Eye (tissue), 1 donor: Measurements from ENCODE around the gene ADAMTSL2.

Experiments
- DNase-seq: peaks from one replicate; pipeline ENCODE4 v3.0.0-alpha.2; 2015

ADAMTSL2 gene

DNA sequence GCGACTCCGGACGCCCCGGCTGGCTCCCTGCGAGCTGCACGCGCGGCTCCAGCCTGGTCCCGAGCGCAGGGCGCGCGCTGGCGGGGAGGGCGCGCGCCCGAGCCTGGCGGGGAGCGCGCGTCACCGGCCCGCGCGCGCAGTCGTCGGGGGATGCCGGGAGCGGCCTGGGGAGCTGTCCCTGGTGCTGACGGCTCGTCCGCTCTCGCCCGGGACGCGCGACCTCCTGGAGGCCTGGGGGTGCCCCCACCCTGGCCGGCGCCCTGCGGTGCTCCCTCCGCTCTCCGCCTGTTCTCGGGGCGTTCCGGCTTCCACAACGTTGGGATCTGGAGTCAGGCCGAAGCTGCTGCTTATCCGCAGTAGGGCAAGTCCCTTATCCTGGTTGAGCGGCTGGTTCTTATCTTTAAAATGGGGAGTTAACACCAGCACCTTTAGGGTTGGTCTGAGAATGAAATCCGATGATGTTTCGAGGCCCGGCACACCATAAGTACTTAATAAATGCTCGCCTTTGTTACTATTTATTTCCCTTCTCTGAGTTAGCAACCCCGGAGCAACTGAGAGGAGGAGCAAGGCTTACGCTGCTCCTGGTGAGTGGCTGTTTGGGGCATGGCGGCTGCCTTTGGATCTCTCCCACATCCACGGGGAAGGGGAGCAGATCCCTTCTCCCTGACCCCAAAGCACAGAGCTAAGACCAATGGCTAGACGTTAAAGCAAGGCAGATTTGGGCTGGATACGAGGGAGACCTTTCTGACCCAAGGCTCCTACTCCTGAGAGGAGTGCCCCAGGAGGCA, 75.0 kb downstream of the ADAMTSL2 start, which contains the start of gene FAM163B:
TSS of gene FAM163B (minus strand) at position 79 of the 788 bp plus-strand sequence. CDS start 29,166 bp downstream, outside the sequence.
- DNase-seq, result peak; percentile 85

DNA sequence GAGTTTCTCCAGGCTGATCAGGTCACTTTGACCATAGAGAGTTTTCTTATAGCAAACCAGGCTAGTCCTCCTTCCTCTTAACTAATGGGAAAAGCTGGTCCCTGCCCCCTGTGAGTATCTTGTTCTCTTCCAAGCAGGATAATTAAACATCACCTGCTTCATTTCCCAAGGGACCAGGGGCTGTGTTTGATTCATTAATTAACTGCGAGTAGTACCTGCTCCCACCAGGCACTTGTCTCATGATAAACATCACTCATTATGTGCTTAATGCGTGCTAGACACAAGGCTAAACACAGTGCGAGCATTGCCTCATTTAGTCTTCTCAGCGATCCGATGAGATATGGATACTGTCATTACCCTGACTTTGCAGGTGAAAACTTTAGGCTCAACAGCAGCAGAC, 76.3 kb downstream of the ADAMTSL2 start:
- no peak for DNase-seq

DNA sequence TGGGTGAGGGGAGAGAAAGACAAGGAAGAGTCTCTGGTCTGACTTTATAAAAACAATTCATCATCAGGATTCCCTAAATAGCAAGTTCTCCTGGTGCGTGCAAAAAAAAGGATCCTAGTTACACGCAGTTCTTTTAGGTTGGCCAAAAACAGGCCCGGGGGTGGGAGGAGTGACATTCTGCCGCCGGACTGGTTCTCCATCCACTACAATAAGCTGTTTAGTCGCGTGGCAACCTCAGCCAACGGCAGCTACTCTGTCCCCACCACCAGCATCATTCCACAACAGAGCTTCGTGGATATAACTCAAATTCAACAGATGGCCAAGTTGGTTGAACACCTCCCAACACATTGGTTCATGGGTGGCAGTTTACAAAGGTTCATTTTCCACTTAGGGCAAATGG, 77.5 kb downstream of the ADAMTSL2 start:
- DNase-seq, result no peak

DNA sequence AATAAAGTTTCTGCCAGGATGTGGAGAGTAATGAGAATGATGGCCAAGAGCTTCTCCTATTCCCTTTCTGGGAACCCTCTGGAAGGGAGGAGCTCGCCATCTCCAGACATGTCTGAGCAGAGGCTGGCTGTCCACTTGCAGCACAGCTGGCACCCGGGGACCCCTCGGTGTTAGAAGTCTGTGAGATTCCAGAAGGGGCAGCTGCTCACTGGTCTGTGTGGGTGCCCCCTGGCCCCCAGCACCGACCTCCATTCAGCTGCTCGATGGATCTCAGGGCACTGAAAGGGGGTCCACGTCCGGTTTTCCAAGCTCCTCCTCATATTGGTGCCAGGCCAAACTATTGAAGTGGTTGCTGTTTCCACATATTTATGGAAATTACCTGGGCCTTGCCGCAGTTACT, 78.3 kb downstream of the ADAMTSL2 start:
- DNase-seq, result no peak

DNA sequence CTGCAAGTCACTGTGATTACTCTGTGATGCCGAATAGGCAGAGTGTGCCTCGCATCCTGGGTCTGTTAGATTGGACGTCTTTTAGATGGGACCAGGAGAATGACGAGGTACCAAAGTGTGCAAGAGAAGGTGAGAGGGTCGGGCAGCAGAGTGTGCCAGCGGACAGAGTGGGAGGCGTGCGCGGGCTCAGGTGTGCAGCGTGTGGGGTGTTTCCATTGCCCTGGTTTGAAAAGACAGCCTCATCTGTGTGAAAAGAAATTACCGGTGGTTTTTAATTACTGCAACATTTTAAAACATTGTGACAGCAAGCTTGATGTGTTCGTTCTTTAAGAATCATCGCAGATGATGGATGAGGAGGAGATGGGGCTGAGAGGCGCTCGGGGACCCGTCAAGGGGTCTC, 78.9 kb downstream of the ADAMTSL2 start:
- DNase-seq, result no peak

DNA sequence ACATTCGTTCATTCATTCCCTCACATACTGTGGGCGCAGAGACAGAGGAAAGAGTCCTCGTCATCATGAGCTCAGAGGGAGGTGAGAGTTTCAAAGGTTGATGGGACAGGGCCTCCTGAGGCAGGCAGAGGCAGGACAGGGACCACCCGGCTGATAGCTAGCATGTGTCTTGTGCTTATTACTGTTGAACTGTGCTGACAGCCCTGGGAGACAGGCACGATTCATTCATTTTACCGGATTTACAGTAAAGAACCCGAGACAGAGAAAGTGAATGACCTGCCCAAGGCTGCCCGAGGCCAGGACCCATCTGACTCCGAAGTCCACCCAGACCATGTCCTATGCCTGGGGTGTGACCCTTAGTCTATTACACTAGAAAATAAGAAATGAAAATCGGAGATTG, 79.6 kb downstream of the ADAMTSL2 start:
- no peak for DNase-seq

DNA sequence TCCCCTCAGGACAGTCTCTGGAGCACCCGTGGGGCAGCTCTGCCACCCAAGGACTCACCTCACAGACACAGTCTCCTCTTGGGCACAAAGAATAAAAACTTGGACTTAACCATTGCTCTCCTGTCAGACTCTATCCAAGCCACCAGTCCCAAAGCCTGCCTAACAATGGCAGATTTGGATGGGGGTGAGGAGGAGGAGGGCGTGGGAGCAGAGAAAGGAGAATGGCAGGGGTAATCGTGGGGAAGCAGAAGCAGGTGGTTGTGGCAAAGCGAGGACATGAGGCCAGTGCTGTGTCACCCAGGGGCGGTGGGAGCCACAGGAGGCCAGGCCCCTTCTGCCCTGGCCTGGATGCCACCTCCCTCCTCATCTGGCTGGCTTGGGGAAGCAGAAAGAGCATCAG, 80.2 kb downstream of the ADAMTSL2 start:
- DNase-seq, result no peak

DNA sequence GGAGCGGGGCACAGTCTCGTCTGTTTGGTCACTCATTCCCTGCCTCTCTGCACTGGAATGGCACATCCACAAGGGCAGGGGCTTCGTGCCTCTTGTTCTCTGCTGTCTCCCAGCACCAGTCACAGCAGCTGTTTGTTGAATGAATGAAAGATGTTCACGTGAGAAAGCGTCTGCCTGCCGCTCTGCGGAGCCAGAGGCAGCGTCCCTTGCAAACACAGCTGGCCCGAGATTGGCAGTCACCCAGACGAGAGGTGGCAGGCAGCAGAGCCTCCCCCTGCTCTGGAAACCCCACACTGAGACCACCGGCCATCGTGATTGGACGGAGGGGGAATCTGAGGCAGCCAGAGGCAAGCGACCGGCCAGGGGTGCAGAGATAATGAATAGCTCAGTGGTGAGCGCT, 80.7 kb downstream of the ADAMTSL2 start:
- DNase-seq, result peak; percentile 70

DNA sequence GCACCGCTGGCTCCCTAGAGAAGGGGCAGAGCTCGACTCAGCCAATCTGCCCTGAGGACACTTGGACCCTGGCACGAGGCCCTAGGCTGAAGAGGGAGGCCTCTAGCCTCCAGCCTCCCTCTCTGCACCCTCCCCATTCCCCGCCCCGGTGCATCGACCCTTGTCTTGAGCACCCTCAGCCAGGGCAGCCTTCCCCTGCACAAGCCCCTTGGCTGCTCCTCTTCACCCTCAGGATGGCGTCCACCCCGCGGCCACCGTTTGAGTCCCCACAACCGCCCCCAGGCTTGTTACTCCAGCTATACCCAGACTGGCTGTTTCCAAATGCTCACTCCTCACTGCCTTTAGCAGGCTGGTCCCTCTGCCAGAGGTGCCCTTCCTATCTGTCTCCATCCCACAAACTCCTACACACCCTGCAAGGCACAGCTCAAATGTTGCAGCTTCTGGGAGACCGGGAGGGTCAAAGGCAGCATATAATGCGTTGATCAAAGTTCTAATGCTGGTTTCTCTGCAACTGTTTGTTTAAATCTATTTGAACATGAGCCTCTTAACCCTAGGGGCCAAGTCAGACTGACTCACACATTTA, 81.2 kb downstream of the ADAMTSL2 start:
- no peak for DNase-seq

DNA sequence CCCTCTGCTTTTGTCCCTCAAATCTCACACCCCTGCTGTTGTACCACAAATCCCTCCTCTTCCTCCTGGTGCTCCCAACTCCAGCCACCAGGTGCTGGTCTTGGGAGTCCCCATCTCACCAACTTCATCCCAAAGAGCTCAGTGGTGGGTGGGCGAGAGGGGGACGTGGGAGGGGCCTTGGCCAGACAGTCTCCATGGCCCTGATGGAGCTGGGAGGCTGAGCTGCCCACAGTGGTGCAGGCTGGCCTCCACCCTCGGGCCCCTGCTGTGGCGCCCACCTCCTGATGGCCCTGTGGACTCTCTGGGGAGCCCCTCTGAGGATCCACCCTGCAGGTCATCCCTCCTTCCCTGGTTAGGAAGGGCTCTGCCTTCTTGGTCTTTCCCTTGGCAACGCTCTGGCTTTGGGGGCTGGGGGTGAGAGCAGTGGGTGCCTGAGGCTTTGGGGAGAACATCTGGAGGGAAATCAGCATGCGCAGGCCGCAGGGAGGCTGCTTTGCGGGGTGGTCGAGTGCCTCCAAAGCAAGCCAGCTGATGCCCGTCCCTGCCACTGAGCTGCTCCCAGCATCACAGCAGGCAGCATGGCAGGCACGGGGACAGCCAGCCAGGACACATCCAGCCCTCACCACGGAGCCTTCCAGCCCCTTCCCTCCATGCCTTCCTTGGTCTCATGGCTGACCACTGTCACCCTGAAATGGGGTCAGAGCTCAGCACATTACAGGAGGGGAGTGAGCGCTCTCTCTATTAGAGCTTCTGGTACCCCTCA, 82.3 kb downstream of the ADAMTSL2 start:
- DNase-seq, result no peak

DNA sequence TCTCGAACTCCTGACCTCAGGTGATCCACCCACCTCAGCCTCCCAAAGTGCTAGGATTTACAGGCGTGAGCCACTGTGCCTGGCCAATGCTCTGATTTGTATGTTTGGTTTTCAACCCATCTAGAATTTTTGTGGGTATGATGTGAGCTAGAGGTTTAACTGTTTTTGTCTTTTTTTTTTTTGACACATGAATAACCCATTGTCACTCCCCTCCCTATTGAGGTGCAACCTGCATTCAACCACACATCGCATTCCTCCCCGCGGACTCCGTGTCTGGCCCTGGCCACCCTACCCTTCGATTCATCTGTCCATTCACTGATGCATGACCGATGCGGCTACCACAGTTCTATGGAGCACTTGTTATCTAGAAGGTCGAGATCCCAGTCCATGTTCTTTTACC, 84.2 kb downstream of the ADAMTSL2 start:
- no peak for DNase-seq

DNA sequence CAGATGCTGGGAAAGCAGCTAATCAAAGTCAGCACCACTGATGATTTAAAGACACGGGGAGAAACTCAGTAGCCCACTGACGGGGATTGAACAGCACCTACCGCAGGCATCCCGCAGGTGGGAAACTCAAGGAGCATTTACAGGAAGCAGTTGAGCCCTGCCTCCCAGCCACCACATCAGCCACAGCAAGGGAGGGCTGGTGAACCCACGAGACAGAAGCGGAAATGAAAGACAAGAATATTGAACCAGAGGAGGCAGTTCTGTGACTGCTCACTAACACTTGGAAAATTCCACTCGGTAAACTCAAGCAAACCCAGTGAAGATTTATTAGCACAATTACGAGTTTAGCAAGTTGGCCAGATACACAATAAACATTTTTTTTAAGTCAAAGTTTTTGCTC, 85.3 kb downstream of the ADAMTSL2 start:
- no peak for DNase-seq

DNA sequence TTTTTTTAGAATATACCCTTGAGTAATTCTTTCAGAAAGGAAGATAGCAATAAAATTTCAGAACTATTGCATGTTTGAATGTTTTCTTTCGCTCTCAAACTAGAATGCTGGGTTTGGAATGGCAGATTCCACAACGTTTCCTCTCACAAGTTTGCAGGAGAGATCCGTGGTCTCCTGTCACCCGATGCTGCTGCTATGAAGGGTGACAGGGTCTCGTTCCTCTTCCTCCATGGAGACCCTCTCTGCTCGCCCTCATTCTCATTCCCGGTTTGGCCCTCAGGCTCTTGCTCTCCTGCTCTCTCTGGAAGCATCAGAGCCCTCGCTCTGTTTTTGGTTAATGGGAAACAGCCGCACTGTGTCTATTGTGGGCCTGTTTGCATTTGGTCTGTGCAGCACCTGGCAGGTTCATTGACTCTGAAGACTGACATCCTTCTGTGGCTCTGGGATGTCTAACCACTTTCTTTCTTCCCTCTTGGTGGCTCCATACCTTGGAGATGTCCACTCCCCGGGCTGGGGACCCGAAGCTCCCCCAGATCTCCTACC, 87.3 kb downstream of the ADAMTSL2 start:
- no peak for DNase-seq

DNA sequence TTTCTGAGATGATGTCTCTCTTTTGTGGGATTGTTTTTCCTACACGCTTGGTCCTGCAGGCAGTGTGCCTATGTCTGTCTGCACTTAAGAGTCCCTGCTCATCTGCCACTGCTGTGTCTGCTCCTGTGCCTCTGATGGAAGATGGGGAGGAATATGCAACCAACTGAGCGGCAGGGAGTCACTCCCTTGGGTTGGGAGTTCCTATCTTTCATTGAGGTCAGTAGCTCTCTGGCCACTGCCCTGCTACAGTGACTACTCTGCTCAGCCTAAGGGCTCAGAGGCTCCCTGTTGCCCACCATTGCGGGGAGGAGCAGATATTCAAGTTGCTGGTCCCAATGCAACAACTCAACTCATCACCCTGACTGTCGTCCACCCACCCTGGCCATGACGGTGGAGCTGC, 88.1 kb downstream of the ADAMTSL2 start:
- no peak for DNase-seq
